HL-60 (cell line): ENCODE results near the gene UCMA.

Experiments used
- DNase-seq, 2 experiments: peaks; one replicate each; pipeline ENCODE4 v3.0.0-alpha.2; 2010 to 2020; ENCODE audit warnings: low read depth in 1 of 2, low spot score in 1 of 2
- H3K27ac ChIP-seq: fragments of 250-450 bp; sonication (Bioruptor Pico); replicated peaks from 2 replicates; pipeline ENCODE4 v1.5.1; 2020; ENCODE audit warnings: mild to moderate bottlenecking, moderate library complexity
- H3K27me3 ChIP-seq: fragments of 250-450 bp; sonication (Bioruptor Pico); 2 replicates; pipeline ENCODE4 v1.5.1; 2021; ENCODE audit warnings: mild to moderate bottlenecking, moderate library complexity; ENCODE audit not compliant: insufficient read depth, poor library complexity, severe bottlenecking
- H3K4me3 ChIP-seq: replicated peaks from 2 replicates; pipeline ENCODE4 v1.5.1; 2011; ENCODE audit warnings: mild to moderate bottlenecking, control low read depth, low read length; ENCODE audit not compliant: insufficient read depth
- GABPA ChIP-seq: IDR thresholded peaks from 2 replicates; pipeline ENCODE4 v1.6.1; 2012; ENCODE audit warnings: low read depth
- POLR2AphosphoS5 ChIP-seq: IDR thresholded peaks from 2 replicates; pipeline ENCODE4 v1.6.1; 2012; ENCODE audit warnings: low read depth
- SPI1 ChIP-seq: IDR thresholded peaks from 2 replicates; pipeline ENCODE4 v1.6.1; 2012; ENCODE audit warnings: low read depth, mild to moderate bottlenecking, borderline replicate concordance
- TF ChIP-seq, protein P1 (sequence below): IDR thresholded peaks from 2 replicates; pipeline ENCODE4 v1.6.1; 2012; ENCODE audit warnings: low read depth; ENCODE audit not compliant: insufficient replicate concordance
- TF ChIP-seq, protein P2 (sequence below): IDR thresholded peaks from one replicate; pipeline ENCODE4 v1.5.1; 2011; ENCODE audit warnings: low read length, control low read depth, inconsistent platforms; ENCODE audit not compliant: insufficient read depth

UCMA gene

DNA sequence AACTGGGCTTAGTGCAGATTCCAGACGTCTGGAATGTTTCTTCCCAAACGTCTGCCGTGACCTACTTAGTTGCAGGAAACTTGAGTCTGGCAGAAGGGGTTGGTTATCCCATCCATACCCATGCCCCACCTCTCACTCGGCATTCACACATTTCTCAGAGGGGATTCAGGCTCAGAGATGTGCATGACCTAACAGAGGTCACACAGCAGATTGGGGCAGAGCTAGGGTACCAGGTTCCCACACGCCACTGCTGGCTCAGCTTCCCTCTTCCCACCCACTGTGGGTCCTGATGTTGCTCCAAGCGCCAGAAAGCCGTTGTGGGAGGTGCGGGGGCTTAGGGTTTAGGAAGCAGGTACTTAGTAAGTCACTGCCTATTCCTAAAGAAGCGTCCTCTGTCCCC, 3.0 kb downstream of the UCMA start:
- H3K27ac ChIP-seq, result no peak overlapping the region
- DNase-seq, result no peak
- no peak overlapping the region for H3K4me3 ChIP-seq
- TF ChIP-seq, protein P1, sequence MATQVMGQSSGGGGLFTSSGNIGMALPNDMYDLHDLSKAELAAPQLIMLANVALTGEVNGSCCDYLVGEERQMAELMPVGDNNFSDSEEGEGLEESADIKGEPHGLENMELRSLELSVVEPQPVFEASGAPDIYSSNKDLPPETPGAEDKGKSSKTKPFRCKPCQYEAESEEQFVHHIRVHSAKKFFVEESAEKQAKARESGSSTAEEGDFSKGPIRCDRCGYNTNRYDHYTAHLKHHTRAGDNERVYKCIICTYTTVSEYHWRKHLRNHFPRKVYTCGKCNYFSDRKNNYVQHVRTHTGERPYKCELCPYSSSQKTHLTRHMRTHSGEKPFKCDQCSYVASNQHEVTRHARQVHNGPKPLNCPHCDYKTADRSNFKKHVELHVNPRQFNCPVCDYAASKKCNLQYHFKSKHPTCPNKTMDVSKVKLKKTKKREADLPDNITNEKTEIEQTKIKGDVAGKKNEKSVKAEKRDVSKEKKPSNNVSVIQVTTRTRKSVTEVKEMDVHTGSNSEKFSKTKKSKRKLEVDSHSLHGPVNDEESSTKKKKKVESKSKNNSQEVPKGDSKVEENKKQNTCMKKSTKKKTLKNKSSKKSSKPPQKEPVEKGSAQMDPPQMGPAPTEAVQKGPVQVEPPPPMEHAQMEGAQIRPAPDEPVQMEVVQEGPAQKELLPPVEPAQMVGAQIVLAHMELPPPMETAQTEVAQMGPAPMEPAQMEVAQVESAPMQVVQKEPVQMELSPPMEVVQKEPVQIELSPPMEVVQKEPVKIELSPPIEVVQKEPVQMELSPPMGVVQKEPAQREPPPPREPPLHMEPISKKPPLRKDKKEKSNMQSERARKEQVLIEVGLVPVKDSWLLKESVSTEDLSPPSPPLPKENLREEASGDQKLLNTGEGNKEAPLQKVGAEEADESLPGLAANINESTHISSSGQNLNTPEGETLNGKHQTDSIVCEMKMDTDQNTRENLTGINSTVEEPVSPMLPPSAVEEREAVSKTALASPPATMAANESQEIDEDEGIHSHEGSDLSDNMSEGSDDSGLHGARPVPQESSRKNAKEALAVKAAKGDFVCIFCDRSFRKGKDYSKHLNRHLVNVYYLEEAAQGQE, result no peak
- TF ChIP-seq SPI1 (no peak), POLR2AphosphoS5 (no peak), GABPA (no peak)
- TF ChIP-seq, protein P2, sequence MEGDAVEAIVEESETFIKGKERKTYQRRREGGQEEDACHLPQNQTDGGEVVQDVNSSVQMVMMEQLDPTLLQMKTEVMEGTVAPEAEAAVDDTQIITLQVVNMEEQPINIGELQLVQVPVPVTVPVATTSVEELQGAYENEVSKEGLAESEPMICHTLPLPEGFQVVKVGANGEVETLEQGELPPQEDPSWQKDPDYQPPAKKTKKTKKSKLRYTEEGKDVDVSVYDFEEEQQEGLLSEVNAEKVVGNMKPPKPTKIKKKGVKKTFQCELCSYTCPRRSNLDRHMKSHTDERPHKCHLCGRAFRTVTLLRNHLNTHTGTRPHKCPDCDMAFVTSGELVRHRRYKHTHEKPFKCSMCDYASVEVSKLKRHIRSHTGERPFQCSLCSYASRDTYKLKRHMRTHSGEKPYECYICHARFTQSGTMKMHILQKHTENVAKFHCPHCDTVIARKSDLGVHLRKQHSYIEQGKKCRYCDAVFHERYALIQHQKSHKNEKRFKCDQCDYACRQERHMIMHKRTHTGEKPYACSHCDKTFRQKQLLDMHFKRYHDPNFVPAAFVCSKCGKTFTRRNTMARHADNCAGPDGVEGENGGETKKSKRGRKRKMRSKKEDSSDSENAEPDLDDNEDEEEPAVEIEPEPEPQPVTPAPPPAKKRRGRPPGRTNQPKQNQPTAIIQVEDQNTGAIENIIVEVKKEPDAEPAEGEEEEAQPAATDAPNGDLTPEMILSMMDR, result no peak
- H3K27me3 ChIP-seq, result no peaks in the 10 kb centered on the region

DNA sequence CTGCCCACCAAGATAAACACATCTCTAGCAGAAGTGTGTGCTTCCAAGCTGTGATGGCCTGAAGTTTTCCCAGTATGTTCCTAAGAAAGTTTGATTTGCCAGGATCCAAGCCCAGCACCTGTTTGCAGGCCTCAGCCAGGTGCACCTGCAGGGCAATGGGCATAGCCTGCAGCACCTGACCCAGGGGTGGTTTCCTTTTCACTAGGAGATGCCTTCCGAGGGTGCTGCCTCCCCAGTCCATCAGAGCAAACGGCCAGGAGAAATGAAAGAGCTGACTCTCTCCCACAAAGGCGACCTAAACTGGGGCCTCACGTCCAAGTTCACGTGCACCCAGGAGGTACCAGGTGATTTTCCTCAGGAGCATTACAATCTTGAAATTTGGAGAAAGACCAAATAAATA, 7.1 kb downstream of the UCMA start:
- no peak for DNase-seq
- no peak for TF ChIP-seq POLR2AphosphoS5
- no peak for TF ChIP-seq GABPA
- Histone ChIP-seq H3K27ac (no peak overlapping the region), H3K4me3 (no peak overlapping the region), H3K27me3 (no peaks in the 10 kb centered on the region)

DNA sequence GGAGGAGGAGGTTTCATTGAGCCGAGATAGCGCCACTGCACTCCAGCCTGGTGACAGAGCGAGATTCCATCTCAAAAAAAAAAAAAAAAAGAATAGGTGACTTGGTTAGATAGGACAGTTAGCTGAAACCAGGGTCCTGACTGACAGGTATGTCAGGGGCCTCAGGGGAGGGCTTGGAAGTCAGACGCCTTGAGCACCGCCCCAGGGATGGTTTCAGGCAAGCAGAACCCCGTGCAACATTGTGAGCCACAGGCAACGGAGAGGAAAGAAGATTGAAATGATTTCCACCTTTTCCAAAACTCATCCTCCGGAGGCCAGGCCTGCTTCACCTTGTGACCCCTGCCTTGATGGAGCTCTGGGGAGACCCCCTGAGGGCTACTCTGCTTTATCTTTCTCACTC, 8.6 kb downstream of the UCMA start:
- H3K4me3 ChIP-seq, result no peak overlapping the region
- no peak for TF ChIP-seq SPI1
- TF ChIP-seq, protein P1, result no peak
- TF ChIP-seq, protein P2, result no peak
- TF ChIP-seq POLR2AphosphoS5, result no peak
- TF ChIP-seq GABPA, result no peak
- no peak for DNase-seq
- H3K27me3 ChIP-seq, result no peaks in the 10 kb centered on the region
- no peak overlapping the region for H3K27ac ChIP-seq

DNA sequence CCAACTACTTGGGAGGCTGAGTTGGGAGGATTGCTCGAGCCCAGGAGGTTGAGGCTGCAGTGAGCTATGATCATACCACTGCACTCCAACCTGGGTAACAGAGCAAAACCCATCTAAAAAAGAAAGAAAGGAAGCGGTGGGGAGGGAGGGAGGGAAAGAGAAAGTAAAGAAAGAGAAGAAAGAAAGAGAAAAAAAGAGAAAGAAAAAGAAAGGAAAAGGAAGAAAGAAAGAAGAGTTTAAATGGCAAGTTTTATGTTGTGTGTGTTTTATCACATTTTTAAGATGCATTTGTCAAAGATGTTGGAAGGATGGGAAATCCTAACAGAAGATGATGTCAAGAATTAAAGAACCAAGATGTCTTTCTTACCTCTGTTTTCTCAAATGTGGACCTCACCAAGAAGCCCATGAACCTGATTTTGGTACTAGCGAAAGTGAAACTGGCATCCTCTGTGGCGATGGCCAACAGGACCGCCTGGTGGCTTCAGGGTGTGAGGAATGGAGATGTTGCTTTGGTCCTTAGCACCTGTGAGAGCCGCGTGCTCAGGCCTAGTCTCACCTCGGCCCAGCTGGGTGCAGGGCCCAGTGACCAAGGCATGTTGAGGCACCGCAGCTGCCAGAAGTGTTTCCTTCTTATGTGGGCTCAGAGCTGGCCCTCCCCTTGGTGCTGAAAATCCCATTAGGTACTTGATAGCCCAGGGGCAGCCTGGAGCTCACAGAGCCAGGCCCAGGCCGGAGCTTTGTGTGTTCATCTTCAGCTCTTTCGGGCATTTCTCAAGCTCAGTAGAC, 9.8 kb downstream of the UCMA start:
- H3K27me3 ChIP-seq, result no peaks in the 10 kb centered on the region
- no peak for DNase-seq
- no peak for TF ChIP-seq POLR2AphosphoS5
- TF ChIP-seq, protein P1, result peak; percentile 56
- H3K4me3 ChIP-seq, result no peak overlapping the region
- H3K27ac ChIP-seq, result no peak overlapping the region
